ENCODE results near the gene CDH15. TPM values are rescaled to one million over a fixed set of nuclear protein-coding genes. Genes with fewer than 3 reads are reported as not detected.

CDH15 gene
- total RNA-seq, 1 donor from 2014 or later, result not detected

- H3K9me3 Mint-ChIP-seq, result peaks cover 2% of the 10 kb centered on the region
- H3K27ac Mint-ChIP-seq (ENCODE audit: unreplicated experiment), result no peak overlapping the region
- no peak for DNase-seq (ENCODE audit: low read depth, low spot score)
- no peak for TF ChIP-seq CTCF (conservative IDR thresholded peaks at IDR 0.05)
- H3K4me3 Mint-ChIP-seq, result no peak overlapping the region
- no peaks in the 10 kb centered on the region for H3K4me1 Mint-ChIP-seq
- no peaks in the 10 kb centered on the region for H3K27me3 Mint-ChIP-seq (ENCODE audit: low read depth)
- peaks cover 6% of the 10 kb centered on the region for H3K36me3 Mint-ChIP-seq (ENCODE audit: low read depth)
Measured at GRCh38 chr16:89142474-89143195, 28.9 kb upstream of the CDH15 start.

DNA sequence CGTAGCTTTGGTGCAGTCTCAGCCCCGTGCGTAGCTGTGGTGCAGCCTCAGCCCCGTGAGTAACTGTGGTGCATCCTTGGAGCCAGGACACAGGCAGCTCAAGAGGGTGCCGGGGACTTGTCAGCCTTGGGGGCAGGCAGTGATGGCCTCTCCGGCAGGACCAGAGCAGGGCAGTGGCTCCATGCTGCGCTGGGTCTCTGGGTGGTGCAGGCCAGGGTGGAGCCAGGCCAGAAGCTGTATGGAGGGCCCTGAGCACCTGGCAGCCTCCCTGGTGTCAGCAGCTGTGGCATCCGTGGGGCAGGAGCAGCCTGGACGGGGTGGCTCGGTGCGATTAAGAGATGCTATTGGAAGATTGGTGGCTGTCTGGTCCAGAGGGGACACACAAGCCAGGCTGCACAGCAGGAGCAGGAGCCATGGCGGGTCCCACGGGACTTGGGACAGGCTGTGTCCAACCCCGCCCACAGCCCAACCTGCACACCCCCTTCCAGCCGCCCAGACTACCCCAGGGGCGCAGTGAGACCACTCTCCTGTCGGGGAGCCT, 28.3 kb upstream of the CDH15 start:
- Mint-ChIP-seq H3K4me3 (no peak overlapping the region), H3K27me3 (ENCODE audit: low read depth) (no peaks in the 10 kb centered on the region), H3K27ac (ENCODE audit: unreplicated experiment) (no peak overlapping the region), H3K9me3 (peaks cover 4% of the 10 kb centered on the region), H3K4me1 (no peaks in the 10 kb centered on the region), H3K36me3 (ENCODE audit: low read depth) (peaks cover 9% of the 10 kb centered on the region)
- no peak for DNase-seq (ENCODE audit: low read depth, low spot score)
- no peak for TF ChIP-seq CTCF (conservative IDR thresholded peaks at IDR 0.05)

- Mint-ChIP-seq H3K27ac (ENCODE audit: unreplicated experiment) (no peak overlapping the region), H3K4me1 (no peaks in the 10 kb centered on the region), H3K36me3 (ENCODE audit: low read depth) (peaks cover 13% of the 10 kb centered on the region), H3K4me3 (no peak overlapping the region), H3K9me3 (peaks cover 8% of the 10 kb centered on the region), H3K27me3 (ENCODE audit: low read depth) (no peaks in the 10 kb centered on the region)
- TF ChIP-seq CTCF (conservative IDR thresholded peaks at IDR 0.05), result no peak
- no peak for DNase-seq (ENCODE audit: low read depth, low spot score)
Measured at GRCh38 chr16:89143911-89144675, 27.5 kb upstream of the CDH15 start.

DNA sequence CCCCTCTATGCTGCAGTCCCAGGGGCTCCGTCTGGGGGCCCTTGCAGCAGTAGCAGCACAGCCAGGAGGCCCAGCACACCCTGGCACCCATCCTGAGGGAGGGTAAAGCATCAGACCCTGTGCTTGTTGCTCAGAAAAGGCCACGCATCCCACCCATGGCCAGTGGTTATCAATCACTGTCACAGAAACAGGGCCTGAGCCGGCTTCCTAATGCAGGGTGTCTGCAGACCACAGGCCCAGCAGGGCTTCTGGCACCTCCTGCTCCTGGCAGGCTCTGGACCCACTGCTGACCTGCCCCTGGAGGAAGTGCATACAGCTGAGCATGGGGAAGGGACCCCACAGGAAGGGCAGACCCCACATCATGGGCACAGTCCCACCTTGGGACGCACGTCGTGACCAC, 26.9 kb upstream of the CDH15 start:
- DNase-seq (ENCODE audit: low read depth, low spot score), result no peak
- Mint-ChIP-seq H3K9me3 (peaks cover 12% of the 10 kb centered on the region), H3K36me3 (ENCODE audit: low read depth) (peaks cover 19% of the 10 kb centered on the region), H3K4me3 (no peak overlapping the region), H3K27me3 (ENCODE audit: low read depth) (no peaks in the 10 kb centered on the region), H3K4me1 (no peaks in the 10 kb centered on the region), H3K27ac (ENCODE audit: unreplicated experiment) (no peak overlapping the region)
- TF ChIP-seq CTCF (conservative IDR thresholded peaks at IDR 0.05), result no peak

GRCh38 chr16:89145406-89146161, 26.0 kb upstream of the CDH15 start:
- no peaks in the 10 kb centered on the region for H3K27me3 Mint-ChIP-seq (ENCODE audit: low read depth)
- H3K9me3 Mint-ChIP-seq, result peaks cover 12% of the 10 kb centered on the region
- H3K4me1 Mint-ChIP-seq, result no peaks in the 10 kb centered on the region
- DNase-seq (ENCODE audit: low read depth, low spot score), result no peak
- no peak overlapping the region for H3K4me3 Mint-ChIP-seq
- H3K27ac Mint-ChIP-seq (ENCODE audit: unreplicated experiment), result no peak overlapping the region
- TF ChIP-seq CTCF (conservative IDR thresholded peaks at IDR 0.05), result no peak
- peaks cover 24% of the 10 kb centered on the region for H3K36me3 Mint-ChIP-seq (ENCODE audit: low read depth)
